ENCODE results near the gene PRKCI. TPM values are rescaled to one million over a fixed set of nuclear protein-coding genes. Genes with fewer than 3 reads are reported as not detected.
A peak's percentile ranks its signal among the peaks of the same experiment; 100 is the strongest.

The PRKCI gene
- total RNA-seq, 1 donor = 56.2 TPM

DNA sequence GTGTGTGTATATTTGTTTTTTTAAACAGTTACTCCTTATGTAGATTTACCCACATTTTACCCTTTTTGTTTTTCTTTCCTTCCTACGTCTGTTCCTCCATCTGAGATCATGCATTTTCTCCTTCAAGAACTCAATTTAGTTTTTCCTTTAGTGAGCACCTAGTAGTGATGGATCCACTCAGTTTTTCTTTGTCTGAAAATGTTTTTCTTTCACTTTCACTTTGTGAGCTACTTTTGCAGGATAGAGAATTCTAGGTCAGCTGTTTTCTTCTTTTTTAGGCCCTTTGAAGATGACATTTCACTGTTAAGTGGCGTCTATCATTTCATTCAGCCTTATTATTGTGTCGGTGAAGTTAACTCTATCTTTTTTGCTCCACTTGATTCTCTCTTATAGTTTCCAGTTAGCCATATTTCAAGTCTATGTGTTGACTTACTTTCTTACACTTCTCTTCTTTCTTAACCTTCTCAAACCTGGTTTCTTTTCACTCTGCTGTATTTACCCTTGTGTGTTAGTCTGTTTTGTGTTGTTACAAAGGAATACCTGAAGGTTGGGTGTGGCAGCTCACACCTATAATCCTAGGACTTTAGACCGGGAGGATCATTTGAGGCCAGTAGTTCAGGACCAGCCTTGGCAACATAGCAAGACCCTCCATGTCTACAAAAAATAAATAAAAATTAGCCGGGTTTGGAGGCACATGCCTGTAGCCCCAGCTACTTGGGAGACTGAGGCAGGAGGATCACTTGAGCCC lies 55.8 kb downstream of the PRKCI start:
- DNase-seq (ENCODE audit: low read depth) = no peak
- H3K4me3 ChIP-seq (ENCODE audit: low read depth, low read length) = no peak overlapping the region
- no peak for TF ChIP-seq CTCF (IDR thresholded peaks at IDR 0.05; ENCODE audit: insufficient read depth, low read length)

- no peak for DNase-seq (ENCODE audit: low read depth)
- no peak overlapping the region for H3K4me3 ChIP-seq (ENCODE audit: low read depth, low read length)
- TF ChIP-seq CTCF (IDR thresholded peaks at IDR 0.05; ENCODE audit: insufficient read depth, low read length) = no peak
Measured at GRCh38 chr3:170278627-170279026, 56.4 kb downstream of the PRKCI start.

- TF ChIP-seq CTCF (IDR thresholded peaks at IDR 0.05; ENCODE audit: insufficient read depth, low read length) = no peak
- DNase-seq (ENCODE audit: low read depth) = no peak
- H3K4me3 ChIP-seq (ENCODE audit: low read depth, low read length) = no peak overlapping the region
Measured at GRCh38 chr3:170290194-170290593, 68.0 kb downstream of the PRKCI start.

GRCh38 chr3:170295586-170295985 lies 73.4 kb downstream of the PRKCI start:
- no peak for DNase-seq (ENCODE audit: low read depth)
- TF ChIP-seq CTCF (IDR thresholded peaks at IDR 0.05; ENCODE audit: insufficient read depth, low read length) = no peak
- no peak overlapping the region for H3K4me3 ChIP-seq (ENCODE audit: low read depth, low read length)

GRCh38 chr3:170296703-170297102 lies 74.5 kb downstream of the PRKCI start:
- no peak for DNase-seq (ENCODE audit: low read depth)
- TF ChIP-seq CTCF (IDR thresholded peaks at IDR 0.05; ENCODE audit: insufficient read depth, low read length) = no peak
- H3K4me3 ChIP-seq (ENCODE audit: low read depth, low read length) = no peak overlapping the region

- H3K4me3 ChIP-seq (ENCODE audit: low read depth, low read length) = no peak overlapping the region
- DNase-seq (ENCODE audit: low read depth) = peak; percentile 90
- no peak for TF ChIP-seq CTCF (IDR thresholded peaks at IDR 0.05; ENCODE audit: insufficient read depth, low read length)
Measured at GRCh38 chr3:170301405-170301804, 79.2 kb downstream of the PRKCI start.

DNA sequence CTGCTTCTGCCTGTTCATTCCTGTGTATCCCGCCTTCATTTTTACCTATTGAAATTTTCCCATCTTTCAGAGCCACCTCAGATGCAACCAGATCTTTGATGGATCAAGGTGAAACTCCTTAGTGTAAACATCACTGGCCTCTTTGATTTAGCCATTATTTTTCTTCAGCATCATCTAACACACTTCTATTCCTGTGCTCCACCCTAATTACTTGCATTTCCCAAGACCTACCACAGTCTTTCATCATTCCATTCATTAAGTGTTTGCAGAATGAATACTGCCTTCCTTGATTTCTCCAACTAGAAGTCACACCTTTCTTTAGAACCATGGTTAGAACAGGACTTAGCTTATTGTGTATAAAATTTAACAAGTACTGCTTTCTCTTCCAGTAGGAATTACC lies 79.8 kb downstream of the PRKCI start:
- H3K4me3 ChIP-seq (ENCODE audit: low read depth, low read length) = no peak overlapping the region
- no peak for TF ChIP-seq CTCF (IDR thresholded peaks at IDR 0.05; ENCODE audit: insufficient read depth, low read length)
- DNase-seq (ENCODE audit: low read depth) = no peak
